HG03135 (cell line): ENCODE results near the gene GOLGA8S.
"Not testable (repeated sequence)": the region's sequence is repeated elsewhere in the genome, so short reads cannot be mapped to it uniquely, and the experiment has no call there.

ENCODE experiments used
- ATAC-seq: cut with Tn5 transposase; IDR thresholded peaks from one replicate; pipeline ENCODE4 v1.9.1; 2021; ENCODE audit warnings: mild to moderate bottlenecking, moderate library complexity; ENCODE audit not compliant: unreplicated experiment

Gene GOLGA8S

GRCh38 chr15:23354448-23354847, at the start of gene GOLGA8S:
GOLGA8S (plus strand) TSS chr15:23354748; CDS start chr15:23354810, 62 bp downstream.
- ATAC-seq: not testable (repeated sequence)

DNA sequence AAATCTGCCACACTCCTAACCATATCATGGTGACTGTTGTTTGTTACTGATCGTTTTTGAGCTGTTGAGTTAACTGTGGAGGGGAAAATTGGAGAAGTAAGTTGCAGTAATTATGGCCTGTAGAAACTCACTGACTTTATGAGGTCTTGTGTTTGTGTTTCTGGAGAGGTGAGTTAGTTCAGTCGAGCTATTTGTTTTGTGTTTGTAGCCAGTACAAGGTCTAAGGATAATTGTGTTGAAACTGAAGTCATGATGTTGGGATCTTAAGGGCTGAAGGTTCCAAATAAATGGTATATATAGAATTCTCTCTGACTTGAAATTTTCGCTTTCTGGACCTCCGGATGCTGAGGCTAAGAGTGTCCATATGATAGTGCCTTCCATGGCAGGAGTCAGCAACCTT, 49.7 kb upstream of the GOLGA8S start:
- not testable (repeated sequence) for ATAC-seq

GRCh38 chr15:23305921-23306320, 48.6 kb upstream of the GOLGA8S start:
- not testable (repeated sequence) for ATAC-seq

DNA sequence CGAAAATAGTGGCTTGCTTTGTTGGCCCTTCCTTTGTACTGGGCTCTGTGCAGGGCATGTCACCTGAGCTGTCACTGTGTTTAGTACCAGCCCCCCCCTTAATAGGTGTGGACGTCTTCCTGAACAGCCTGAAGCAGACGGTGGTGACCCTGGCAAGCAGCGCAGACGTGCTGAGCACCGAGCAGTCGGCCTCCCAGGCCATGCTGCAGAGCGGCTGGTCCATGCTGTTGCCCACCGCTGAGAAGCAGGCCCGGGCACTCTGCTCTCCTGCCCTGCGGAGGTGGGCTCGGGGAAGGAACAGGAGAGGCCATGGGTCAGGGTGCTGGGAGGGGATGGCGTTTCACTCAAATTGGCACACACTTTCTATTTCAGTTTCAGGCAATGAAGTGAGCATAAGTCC, 43.3 kb upstream of the GOLGA8S start:
- ATAC-seq: not testable (repeated sequence)

DNA sequence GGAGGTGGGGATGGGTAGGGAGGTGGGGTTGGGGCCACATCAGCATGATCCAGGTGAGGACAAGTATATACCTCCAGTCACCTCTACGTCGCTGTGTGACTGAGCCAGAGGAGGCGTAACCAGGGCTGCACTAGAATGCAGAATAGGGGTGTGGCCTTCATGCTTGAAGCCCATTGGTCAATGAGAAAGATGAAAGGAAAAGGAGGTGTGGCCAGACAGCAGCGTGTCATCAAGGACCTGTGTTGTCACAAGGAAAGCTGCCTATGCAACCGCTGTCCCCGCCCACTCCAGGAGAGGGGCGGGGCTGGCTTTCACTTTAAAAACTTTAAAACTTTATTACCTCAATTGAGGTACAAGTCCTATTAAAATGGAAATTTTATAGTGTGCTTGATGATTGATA, 20.5 kb upstream of the GOLGA8S start, which contains the start of gene GOLGA6L26:
GOLGA6L26 (minus strand) TSS at position 101 of the 400 bp plus-strand sequence; CDS start at position 40, 61 bp downstream.
- ATAC-seq: not testable (repeated sequence)

GRCh38 chr15:23362622-23363021, 8.1 kb downstream of the GOLGA8S start:
- ATAC-seq: not testable (repeated sequence)

- not testable (repeated sequence) for ATAC-seq
Observed at GRCh38 chr15:23364261-23364660, 9.7 kb downstream of the GOLGA8S start.

GRCh38 chr15:23370578-23370977, 16.0 kb downstream of the GOLGA8S start:
- ATAC-seq: no peak

DNA sequence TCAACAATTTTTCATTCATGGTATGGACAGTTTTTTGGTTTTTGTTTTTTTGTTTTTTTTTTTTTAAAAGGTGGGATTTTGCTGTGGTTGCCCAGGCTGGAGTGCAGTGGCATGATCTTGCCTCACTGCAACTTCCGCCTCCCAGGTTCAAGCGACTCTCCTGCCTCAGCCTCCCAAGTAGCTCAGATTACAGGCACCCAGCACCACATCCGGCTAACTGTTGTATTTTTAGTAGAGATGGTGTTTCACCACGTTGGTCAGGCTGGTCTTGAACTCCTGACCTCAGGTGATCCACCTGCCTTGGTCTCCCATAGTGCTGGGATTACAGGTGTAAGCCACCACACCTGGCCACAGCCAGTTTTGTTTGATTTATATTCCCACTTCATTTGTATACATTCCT, 16.6 kb downstream of the GOLGA8S start:
- not testable (repeated sequence) for ATAC-seq

DNA sequence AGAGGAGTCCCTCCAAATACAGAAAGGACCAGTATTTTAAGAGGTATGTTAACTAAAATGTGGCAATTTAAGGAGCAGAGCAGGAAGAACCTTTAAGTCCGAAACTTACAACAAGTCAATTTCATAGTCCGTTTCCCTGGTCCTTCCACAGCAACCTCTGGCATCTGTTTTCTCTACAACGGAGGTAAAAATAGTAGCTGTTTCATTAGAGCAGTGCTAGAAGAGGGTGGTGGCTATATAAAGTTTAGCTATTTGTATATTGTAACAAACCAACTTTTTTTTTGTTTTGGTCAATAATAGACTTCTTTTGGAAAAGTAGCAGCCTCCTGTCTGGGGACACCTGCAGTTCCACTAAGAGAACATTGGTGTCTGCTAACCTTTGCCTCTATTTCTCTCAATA, 17.3 kb downstream of the GOLGA8S start:
- not testable (repeated sequence) for ATAC-seq

GRCh38 chr15:23372284-23372683, 17.7 kb downstream of the GOLGA8S start:
- ATAC-seq: no peak

- ATAC-seq: not testable (repeated sequence)
Observed at GRCh38 chr15:23372891-23373600, 18.5 kb downstream of the GOLGA8S start.

DNA sequence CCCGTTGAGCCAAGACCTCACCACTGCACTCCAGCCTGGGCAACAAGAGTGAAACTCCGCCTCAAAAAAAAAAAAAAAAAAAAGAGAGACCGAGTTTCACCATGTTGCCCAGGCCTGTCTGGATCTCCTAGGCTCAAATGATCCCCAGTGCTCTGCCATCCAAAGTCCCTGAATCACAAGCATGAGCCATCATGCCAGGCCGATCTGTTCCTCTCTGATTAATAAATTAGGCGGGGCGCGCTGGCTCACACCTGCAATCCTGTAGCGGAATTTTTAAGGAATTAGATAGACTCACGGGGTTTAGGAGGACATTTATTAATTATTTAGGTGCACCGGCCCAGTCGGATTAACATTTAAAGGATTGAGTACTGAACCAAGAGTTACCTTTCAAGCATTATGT, 19.7 kb downstream of the GOLGA8S start:
- ATAC-seq: not testable (repeated sequence)

DNA sequence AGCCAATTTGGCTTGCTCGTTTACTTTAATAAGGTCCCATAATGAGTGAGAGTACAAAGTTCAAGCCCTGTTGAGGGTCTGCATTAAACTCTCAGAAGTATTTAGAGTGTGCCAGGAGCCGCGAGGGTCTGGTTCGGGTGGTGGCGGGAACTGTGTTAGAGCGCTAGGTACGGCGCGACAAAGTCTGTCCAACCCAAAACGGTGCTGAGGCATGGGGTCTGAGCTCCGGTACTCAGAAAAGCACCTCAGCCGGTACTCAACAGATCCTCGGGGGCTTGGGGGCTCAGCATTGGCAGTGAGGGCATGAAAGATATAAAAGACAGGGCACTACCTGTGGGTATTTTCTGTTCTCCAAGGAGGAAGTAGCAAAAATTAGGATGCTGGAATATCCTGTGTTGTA, 24.4 kb downstream of the GOLGA8S start:
- not testable (repeated sequence) for ATAC-seq

DNA sequence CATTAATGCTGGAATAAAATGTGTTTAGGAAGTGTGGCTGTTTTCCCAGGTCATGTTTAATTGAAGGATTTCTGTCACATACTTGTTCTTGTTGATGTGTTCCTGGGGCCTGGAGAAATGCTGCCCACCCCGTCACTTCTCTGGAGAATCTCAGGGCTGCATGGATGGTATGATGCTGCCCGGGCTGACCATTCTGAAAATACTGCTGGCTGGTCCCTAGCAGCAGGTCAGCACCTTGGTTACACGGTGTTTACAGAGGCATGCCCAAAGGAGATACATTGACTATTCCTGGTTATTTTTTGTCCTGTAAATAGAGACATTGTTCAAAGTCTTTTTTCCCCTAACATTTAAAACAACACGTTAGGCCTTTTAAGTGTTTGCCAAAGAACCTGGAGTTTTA, 26.2 kb downstream of the GOLGA8S start:
- not testable (repeated sequence) for ATAC-seq

GRCh38 chr15:23381192-23381591, 26.6 kb downstream of the GOLGA8S start:
- not testable (repeated sequence) for ATAC-seq

GRCh38 chr15:23384371-23384770, 29.8 kb downstream of the GOLGA8S start:
- no peak for ATAC-seq

GRCh38 chr15:23385886-23386430, 31.4 kb downstream of the GOLGA8S start:
- ATAC-seq: no peak

DNA sequence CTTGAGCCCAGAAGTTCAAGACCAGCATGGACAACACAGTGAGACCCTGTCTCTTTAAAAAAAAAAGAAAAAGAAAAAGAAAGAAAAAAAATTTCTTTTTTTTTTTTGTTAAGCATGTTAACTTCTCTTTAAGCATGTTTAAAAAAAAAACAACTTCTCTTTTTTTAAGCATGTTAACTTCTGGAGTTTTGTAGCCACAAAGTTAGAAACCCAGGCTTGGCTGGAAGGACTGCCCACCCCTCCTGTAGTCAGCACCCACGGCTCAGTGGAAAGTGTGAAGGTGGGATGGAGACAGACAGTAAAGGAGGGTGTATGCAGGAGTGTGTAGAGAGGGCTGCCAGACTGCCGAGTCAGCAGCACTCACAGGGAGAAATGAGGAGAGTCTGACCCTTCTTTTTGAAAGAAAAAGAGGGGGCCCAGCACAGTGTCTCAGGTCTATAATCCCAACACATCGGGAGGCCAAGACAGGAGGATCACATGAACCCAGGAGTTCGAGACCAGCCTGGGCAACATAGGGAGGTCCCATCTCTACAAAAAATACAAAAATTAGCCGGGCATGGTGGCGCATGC, 33.2 kb downstream of the GOLGA8S start:
- no peak for ATAC-seq

DNA sequence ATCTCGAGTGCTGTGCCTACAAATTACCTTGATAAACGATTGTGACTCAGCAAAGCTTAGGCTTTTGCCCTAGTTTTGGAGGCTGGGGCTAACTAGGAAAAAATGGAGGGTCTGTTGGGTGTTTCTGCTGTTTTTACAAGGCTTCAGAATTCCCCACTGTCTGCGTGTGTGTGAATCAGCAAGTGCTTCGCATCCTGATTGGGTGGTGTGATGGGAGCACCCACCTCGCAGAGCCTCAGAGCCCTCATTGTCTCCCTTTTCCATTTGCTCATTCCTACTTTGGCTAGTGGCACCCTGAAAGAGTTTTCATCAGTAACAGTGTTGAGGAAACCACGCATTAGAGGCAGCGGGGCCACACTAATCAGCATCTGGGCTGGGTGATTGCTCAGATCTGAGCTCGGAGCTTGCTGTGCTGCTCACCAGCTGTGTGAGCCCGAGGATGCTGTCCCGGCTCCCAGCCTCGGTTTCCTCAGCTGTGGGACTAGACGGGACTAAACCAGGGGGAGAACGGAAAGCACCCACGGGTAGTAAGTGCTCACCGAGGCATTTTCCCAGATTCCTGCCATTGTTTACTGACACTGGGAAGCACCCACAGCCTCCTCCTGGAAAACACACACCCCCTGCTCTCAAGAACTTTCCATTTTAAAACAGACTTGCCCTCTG, 40.6 kb downstream of the GOLGA8S start:
- ATAC-seq: no peak

GRCh38 chr15:23395832-23396231, 41.3 kb downstream of the GOLGA8S start:
- ATAC-seq: no peak
